H1 (cell line): ENCODE measurements around the gene ZNF304. TPM values are rescaled to one million over a fixed set of nuclear protein-coding genes. Genes with fewer than 3 reads are reported as not detected.

Experiments used
- ASH2L ChIP-seq: fragments of 200-600, 300-600 bp; sonication (generic); IDR thresholded peaks from one replicate; pipeline ENCODE4 v1.7.1; 2017; ENCODE audit warnings: low read length
- POLR2AphosphoS5 ChIP-seq: IDR thresholded peaks from 2 replicates; pipeline ENCODE4 v1.6.1; 2011; ENCODE audit warnings: low read depth, low read length
- RBBP5 ChIP-seq: IDR thresholded peaks from 2 replicates; pipeline ENCODE4 v1.7.1; 2012; ENCODE audit warnings: low read depth, mild to moderate bottlenecking, inconsistent platforms, low read length, moderate library complexity, borderline replicate concordance
- polyA plus RNA-seq, 7 experiments: library from polyadenylated mRNA; depleted of rRNA in 3 of 7; stranded (reverse) in 5 of 7; unstranded in 2 of 7; fragments of >200 nt in 5 of 7; fragments of 200-250 nt in 2 of 7; gene quantifications; 1 replicate in 5 of 7; 2 replicates in 1 of 7; 4 replicates in 1 of 7; pipeline versions ENCODE4 v1.2.1 to v1.2.3, GENCODE V29; 2011 to 2013; ENCODE audit warnings: missing spikeins in 2 of 7, mixed read lengths in 2 of 7
- total RNA-seq: library from RNA; stranded (reverse); fragmentation: NEBNext Ultra II Directional; extraction: Animal tissue kit (Norgen Biotek cat#: 25700); gene quantifications from 2 replicates; pipeline ENCODE4 v1.2.1, GENCODE V29; 2021
- TF ChIP-seq, protein P1 (sequence below): fragments of 300-600 bp; sonication (generic); IDR thresholded peaks from 2 replicates; pipeline ENCODE4 v1.7.1; 2012; ENCODE audit warnings: low read length, moderate library complexity, mild to moderate bottlenecking, inconsistent platforms; ENCODE audit not compliant: insufficient replicate concordance
- TF ChIP-seq, protein P2 (sequence below): IDR thresholded peaks from 2 replicates; pipeline ENCODE4 v1.6.1; 2012; ENCODE audit warnings: low read length, inconsistent platforms

Gene ZNF304
- total and polyA plus RNA-seq, 2 of the 8 experiments (the other 6 are each of a cell fraction or from before 2014, with no cell fraction given), result 4.3 to 10.5 TPM

DNA sequence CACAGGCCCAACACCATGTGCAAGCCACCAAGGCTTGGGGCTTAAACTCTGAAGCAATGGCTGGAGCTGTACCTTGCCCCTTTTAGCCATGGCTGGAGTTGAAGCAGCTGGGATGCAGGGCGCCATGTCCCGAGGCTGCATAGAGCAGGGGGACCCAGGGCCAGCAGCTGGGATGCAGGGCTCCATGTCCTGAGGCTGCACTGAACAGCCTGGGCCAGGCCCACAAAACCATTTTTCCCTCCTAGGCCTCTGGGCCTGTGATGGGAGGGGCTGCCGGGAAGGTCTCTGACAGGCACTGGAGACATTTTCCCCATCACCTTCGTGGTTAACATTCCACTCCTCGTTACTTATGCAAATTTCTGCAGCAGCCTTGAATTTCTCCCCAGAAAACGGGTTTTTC, 23.1 kb downstream of the ZNF304 start (continued):
- TF ChIP-seq, protein P1, sequence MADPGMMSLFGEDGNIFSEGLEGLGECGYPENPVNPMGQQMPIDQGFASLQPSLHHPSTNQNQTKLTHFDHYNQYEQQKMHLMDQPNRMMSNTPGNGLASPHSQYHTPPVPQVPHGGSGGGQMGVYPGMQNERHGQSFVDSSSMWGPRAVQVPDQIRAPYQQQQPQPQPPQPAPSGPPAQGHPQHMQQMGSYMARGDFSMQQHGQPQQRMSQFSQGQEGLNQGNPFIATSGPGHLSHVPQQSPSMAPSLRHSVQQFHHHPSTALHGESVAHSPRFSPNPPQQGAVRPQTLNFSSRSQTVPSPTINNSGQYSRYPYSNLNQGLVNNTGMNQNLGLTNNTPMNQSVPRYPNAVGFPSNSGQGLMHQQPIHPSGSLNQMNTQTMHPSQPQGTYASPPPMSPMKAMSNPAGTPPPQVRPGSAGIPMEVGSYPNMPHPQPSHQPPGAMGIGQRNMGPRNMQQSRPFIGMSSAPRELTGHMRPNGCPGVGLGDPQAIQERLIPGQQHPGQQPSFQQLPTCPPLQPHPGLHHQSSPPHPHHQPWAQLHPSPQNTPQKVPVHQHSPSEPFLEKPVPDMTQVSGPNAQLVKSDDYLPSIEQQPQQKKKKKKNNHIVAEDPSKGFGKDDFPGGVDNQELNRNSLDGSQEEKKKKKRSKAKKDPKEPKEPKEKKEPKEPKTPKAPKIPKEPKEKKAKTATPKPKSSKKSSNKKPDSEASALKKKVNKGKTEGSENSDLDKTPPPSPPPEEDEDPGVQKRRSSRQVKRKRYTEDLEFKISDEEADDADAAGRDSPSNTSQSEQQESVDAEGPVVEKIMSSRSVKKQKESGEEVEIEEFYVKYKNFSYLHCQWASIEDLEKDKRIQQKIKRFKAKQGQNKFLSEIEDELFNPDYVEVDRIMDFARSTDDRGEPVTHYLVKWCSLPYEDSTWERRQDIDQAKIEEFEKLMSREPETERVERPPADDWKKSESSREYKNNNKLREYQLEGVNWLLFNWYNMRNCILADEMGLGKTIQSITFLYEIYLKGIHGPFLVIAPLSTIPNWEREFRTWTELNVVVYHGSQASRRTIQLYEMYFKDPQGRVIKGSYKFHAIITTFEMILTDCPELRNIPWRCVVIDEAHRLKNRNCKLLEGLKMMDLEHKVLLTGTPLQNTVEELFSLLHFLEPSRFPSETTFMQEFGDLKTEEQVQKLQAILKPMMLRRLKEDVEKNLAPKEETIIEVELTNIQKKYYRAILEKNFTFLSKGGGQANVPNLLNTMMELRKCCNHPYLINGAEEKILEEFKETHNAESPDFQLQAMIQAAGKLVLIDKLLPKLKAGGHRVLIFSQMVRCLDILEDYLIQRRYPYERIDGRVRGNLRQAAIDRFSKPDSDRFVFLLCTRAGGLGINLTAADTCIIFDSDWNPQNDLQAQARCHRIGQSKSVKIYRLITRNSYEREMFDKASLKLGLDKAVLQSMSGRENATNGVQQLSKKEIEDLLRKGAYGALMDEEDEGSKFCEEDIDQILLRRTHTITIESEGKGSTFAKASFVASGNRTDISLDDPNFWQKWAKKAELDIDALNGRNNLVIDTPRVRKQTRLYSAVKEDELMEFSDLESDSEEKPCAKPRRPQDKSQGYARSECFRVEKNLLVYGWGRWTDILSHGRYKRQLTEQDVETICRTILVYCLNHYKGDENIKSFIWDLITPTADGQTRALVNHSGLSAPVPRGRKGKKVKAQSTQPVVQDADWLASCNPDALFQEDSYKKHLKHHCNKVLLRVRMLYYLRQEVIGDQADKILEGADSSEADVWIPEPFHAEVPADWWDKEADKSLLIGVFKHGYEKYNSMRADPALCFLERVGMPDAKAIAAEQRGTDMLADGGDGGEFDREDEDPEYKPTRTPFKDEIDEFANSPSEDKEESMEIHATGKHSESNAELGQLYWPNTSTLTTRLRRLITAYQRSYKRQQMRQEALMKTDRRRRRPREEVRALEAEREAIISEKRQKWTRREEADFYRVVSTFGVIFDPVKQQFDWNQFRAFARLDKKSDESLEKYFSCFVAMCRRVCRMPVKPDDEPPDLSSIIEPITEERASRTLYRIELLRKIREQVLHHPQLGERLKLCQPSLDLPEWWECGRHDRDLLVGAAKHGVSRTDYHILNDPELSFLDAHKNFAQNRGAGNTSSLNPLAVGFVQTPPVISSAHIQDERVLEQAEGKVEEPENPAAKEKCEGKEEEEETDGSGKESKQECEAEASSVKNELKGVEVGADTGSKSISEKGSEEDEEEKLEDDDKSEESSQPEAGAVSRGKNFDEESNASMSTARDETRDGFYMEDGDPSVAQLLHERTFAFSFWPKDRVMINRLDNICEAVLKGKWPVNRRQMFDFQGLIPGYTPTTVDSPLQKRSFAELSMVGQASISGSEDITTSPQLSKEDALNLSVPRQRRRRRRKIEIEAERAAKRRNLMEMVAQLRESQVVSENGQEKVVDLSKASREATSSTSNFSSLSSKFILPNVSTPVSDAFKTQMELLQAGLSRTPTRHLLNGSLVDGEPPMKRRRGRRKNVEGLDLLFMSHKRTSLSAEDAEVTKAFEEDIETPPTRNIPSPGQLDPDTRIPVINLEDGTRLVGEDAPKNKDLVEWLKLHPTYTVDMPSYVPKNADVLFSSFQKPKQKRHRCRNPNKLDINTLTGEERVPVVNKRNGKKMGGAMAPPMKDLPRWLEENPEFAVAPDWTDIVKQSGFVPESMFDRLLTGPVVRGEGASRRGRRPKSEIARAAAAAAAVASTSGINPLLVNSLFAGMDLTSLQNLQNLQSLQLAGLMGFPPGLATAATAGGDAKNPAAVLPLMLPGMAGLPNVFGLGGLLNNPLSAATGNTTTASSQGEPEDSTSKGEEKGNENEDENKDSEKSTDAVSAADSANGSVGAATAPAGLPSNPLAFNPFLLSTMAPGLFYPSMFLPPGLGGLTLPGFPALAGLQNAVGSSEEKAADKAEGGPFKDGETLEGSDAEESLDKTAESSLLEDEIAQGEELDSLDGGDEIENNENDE, result no peak
- TF ChIP-seq ASH2L, result no peak
- TF ChIP-seq RBBP5, result no peak
- no peak for TF ChIP-seq POLR2AphosphoS5
- TF ChIP-seq, protein P2, sequence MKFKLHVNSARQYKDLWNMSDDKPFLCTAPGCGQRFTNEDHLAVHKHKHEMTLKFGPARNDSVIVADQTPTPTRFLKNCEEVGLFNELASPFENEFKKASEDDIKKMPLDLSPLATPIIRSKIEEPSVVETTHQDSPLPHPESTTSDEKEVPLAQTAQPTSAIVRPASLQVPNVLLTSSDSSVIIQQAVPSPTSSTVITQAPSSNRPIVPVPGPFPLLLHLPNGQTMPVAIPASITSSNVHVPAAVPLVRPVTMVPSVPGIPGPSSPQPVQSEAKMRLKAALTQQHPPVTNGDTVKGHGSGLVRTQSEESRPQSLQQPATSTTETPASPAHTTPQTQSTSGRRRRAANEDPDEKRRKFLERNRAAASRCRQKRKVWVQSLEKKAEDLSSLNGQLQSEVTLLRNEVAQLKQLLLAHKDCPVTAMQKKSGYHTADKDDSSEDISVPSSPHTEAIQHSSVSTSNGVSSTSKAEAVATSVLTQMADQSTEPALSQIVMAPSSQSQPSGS, result no peak
